Stimulated activated naive B cell treated with anti-CD40 and anti-IgM and Interleukin-4, amounts not matched to agents 10 μg/mL and 1 μg/mL and 100 μg/mL, for 72 hours (primary cell): Measurements from ENCODE around the gene FAM107B.
A peak's percentile ranks its signal among the peaks of the same experiment; 100 is the strongest.

Source experiments
- ATAC-seq, 2 donors: fragments of 150-1000 bp; cut with Tn5 transposase; replicated peaks; 2 replicates each; pipeline ENCODE4 v1.10.0; 2021; ENCODE audit warnings: moderate library complexity in 1 of 2
- DNase-seq: peaks from one replicate; pipeline ENCODE4 v3.0.0; 2021
- H3K27ac Mint-ChIP-seq: one replicate; pipeline ENCODE4 v1.8.0; 2022; ENCODE audit warnings: mild to moderate bottlenecking, mixed read lengths
- H3K27me3 Mint-ChIP-seq, 2 donors: one replicate each; pipeline ENCODE4 v1.8.0; 2022; ENCODE audit warnings: mixed read lengths in 2 of 2
- H3K36me3 Mint-ChIP-seq, 2 donors: one replicate each; pipeline ENCODE4 v1.8.0; 2022; ENCODE audit warnings: mixed read lengths in 2 of 2, mild to moderate bottlenecking in 1 of 2
- H3K4me1 Mint-ChIP-seq, 2 donors: one replicate each; pipeline ENCODE4 v1.8.0; 2022; ENCODE audit warnings: mixed read lengths in 2 of 2, mild to moderate bottlenecking in 1 of 2
- H3K4me3 Mint-ChIP-seq, 2 donors: one replicate each; pipeline ENCODE4 v1.8.0; 2022; ENCODE audit warnings: mild to moderate bottlenecking in 2 of 2, mixed read lengths in 2 of 2, moderate library complexity in 1 of 2
- H3K9me3 Mint-ChIP-seq, 2 donors: one replicate each; pipeline ENCODE4 v1.8.0; 2022; ENCODE audit warnings: mixed read lengths in 2 of 2, mild to moderate bottlenecking in 1 of 2

The FAM107B gene

GRCh38 chr10:14529351-14529750 lies 245.3 kb downstream of the FAM107B start:
- Mint-ChIP-seq H3K4me1 (peaks cover 20 to 33% of the 10 kb centered on the region in 2 donors), H3K27ac (no peak overlapping the region), H3K4me3 (no peak overlapping the region), H3K9me3 (no peaks in the 10 kb centered on the region), H3K36me3 (peaks cover 21 to 46% of the 10 kb centered on the region in 2 donors), H3K27me3 (no peaks in the 10 kb centered on the region)
- no peak for DNase-seq
- no peak for ATAC-seq

DNA sequence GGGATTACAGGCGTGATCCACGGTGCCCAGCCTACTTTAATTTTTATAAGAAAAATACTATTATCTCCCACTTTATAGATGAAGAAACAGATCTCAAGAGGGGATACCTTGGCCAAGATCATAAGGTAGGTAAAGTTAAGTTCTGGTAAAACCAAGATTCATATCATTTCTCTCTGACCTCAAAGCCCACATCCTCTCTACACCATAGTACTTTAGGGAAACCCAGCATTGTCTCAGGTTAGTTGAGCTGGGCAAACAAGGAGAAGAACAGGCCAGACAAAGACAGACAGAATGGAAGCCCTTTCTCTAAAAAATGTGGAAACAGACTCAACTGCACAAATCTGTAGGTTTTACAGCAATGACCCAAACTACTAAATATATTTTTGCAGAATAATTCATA lies 246.2 kb downstream of the FAM107B start:
- Mint-ChIP-seq H3K27me3 (no peaks in the 10 kb centered on the region), H3K9me3 (no peaks in the 10 kb centered on the region), H3K4me1 (peaks cover 14 to 26% of the 10 kb centered on the region in 2 donors), H3K27ac (no peak overlapping the region), H3K36me3 (peaks cover 25 to 40% of the 10 kb centered on the region in 2 donors), H3K4me3 (no peak overlapping the region)
- ATAC-seq (no peak), DNase-seq (no peak)

DNA sequence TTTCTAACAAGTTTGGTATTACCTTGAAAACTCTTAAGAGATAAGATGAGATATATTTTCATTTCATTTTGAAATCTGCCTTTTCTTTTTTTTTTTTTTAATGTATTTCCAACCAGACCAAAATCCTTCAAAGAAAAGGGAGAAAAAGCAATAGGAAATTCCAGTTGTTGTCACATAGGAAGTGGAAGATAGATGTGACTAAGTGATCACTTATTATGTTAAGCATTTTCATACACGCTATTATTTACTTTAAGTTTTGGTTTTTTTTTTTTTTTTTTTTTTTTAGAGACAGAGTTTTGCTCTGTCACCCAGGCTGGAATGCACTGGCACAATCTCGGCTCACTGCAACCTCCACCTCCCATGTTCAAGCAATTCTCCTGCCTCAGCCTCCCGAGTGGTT lies 246.8 kb downstream of the FAM107B start:
- H3K4me3 Mint-ChIP-seq = no peak overlapping the region
- no peak for DNase-seq
- H3K4me1 Mint-ChIP-seq = peaks cover 13 to 21% of the 10 kb centered on the region in 2 donors
- no peak for ATAC-seq
- H3K36me3 Mint-ChIP-seq = peaks cover 23 to 38% of the 10 kb centered on the region in 2 donors
- no peak overlapping the region for H3K27ac Mint-ChIP-seq
- H3K9me3 Mint-ChIP-seq = no peaks in the 10 kb centered on the region
- no peaks in the 10 kb centered on the region for H3K27me3 Mint-ChIP-seq

GRCh38 chr10:14527134-14527844 lies 247.4 kb downstream of the FAM107B start:
- no peak overlapping the region for H3K27ac Mint-ChIP-seq
- DNase-seq = no peak
- ATAC-seq = no peak
- H3K9me3 Mint-ChIP-seq = no peaks in the 10 kb centered on the region
- peaks cover 19 to 36% of the 10 kb centered on the region in 2 donors for H3K36me3 Mint-ChIP-seq
- peaks cover 9 to 15% of the 10 kb centered on the region in 2 donors for H3K4me1 Mint-ChIP-seq
- no peak overlapping the region for H3K4me3 Mint-ChIP-seq
- H3K27me3 Mint-ChIP-seq = no peaks in the 10 kb centered on the region

DNA sequence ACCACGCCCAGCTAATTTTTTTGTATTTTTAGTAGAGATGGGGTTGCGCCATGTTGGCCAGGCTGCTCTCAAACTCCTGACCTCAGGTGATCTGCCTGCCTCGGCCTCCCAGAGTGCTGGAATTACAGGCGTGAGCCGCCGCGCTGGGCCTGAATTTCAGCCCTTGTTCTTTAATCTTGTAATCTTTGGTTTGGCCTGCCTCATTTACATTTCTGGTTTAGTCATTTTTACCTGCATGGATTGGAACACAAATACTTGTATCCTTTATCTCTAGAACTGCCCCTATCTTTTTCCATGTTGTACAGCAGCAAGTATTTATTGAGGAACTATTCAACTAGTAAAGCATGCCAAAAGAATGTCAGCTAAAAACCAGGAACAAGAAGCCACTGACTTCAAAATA lies 248.4 kb downstream of the FAM107B start:
- Mint-ChIP-seq H3K36me3 (peaks cover 22 to 45% of the 10 kb centered on the region in 2 donors), H3K4me3 (no peak overlapping the region), H3K9me3 (no peaks in the 10 kb centered on the region), H3K4me1 (peaks cover 9 to 10% of the 10 kb centered on the region in 2 donors), H3K27ac (no peak overlapping the region), H3K27me3 (no peaks in the 10 kb centered on the region)
- DNase-seq (no peak), ATAC-seq (no peak)

DNA sequence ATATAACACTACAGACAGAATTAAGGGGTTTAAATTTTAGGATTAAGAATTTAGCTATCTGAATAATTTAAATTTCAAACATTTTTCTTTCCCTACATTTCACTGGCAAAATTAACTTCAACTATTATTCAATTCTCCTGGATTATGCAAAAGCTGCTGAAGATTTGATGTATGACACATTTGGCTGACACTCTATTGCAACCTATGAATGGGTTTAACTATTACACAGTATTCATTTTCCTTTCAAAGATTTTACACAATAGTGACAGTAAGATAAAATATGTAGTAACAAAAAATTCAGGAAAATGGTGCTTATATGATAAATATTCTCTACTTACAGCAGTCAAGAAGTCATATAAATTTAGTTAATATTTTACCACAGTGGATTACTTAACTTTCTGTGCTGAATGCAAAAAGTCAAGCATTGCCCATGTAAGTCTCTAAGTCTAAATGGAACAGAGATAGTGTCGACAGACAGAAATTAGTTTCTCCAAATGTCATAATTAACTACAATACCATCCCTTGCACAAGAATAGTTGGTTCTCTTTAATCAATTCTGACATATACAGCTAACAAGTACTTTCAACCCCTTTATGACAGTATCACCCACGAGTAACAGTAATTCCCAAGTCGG lies 249.9 kb downstream of the FAM107B start:
- Mint-ChIP-seq H3K36me3 (peaks cover 22 to 48% of the 10 kb centered on the region in 2 donors), H3K4me3 (no peak overlapping the region), H3K27me3 (no peaks in the 10 kb centered on the region), H3K9me3 (no peaks in the 10 kb centered on the region), H3K4me1 (peaks cover 4 to 8% of the 10 kb centered on the region in 2 donors), H3K27ac (no peak overlapping the region)
- DNase-seq (no peak), ATAC-seq (no peak)

GRCh38 chr10:14523286-14523685 lies 251.4 kb downstream of the FAM107B start:
- no peak overlapping the region for H3K4me3 Mint-ChIP-seq
- peaks cover 20 to 44% of the 10 kb centered on the region in 2 donors for H3K36me3 Mint-ChIP-seq
- peaks cover 4 to 6% of the 10 kb centered on the region in 2 donors for H3K4me1 Mint-ChIP-seq
- no peak for ATAC-seq
- peak overlapping the region; percentile 52 for H3K27ac Mint-ChIP-seq
- H3K27me3 Mint-ChIP-seq = no peaks in the 10 kb centered on the region
- DNase-seq = no peak
- no peaks in the 10 kb centered on the region for H3K9me3 Mint-ChIP-seq

DNA sequence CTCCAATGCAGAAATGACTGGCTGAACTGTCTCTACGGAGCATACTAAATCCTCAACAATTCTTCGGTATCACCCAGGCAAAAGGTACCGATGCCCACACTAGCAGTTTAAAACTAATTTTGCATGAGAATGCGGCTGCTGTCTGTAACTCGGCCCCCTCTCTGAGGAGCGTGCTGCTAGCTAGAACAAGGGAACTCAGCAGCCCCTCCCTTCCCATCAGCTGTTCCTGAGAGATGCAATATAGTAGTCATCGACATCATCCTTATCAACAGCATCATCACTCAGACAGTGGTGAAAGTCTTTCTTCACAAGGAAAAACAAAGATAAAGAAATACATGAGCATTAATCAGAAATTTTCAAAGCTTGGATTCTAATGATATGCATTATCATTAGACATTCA lies 254.9 kb downstream of the FAM107B start:
- DNase-seq = no peak
- ATAC-seq = no peak
- Mint-ChIP-seq H3K27me3 (no peaks in the 10 kb centered on the region), H3K4me3 (no peak overlapping the region), H3K27ac (no peak overlapping the region), H3K4me1 (peaks cover 0 to 2% of the 10 kb centered on the region in 2 donors), H3K9me3 (peaks cover 0 to 1% of the 10 kb centered on the region in 2 donors), H3K36me3 (peaks cover 19 to 55% of the 10 kb centered on the region in 2 donors)

GRCh38 chr10:14518149-14518548 lies 256.5 kb downstream of the FAM107B start:
- no peak for DNase-seq
- Mint-ChIP-seq H3K27me3 (no peaks in the 10 kb centered on the region), H3K27ac (no peak overlapping the region), H3K36me3 (peaks cover 15 to 56% of the 10 kb centered on the region in 2 donors), H3K9me3 (peaks cover 0 to 1% of the 10 kb centered on the region in 2 donors), H3K4me3 (no peak overlapping the region), H3K4me1 (peaks cover 0 to 2% of the 10 kb centered on the region in 2 donors)
- no peak for ATAC-seq

- no peak overlapping the region for H3K4me3 Mint-ChIP-seq
- no peak for DNase-seq
- H3K36me3 Mint-ChIP-seq = peaks cover 44 to 61% of the 10 kb centered on the region in 2 donors
These were observed 261.6 kb downstream of the FAM107B start for GRCh38 chr10:14513123-14513522.

DNA sequence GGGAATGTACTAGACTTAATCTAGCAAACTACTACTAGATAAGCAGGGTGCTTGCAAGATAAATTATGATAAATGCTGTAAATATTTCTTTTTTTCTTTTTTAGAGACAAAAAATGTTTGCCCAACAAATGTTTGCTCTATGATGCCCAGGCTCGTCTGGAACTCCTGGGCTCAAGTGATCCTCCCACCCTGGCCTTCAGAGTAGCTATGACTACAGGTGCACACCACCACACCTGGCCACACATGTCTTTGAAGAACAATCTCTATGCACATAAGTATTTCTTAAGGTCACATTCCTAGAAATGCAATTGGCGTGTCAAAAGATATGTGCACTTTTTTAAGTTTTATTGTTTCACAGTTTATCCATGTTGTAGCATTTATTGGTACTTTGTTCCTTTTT lies 264.4 kb downstream of the FAM107B start:
- H3K36me3 Mint-ChIP-seq = peaks cover 42 to 45% of the 10 kb centered on the region in 2 donors

More at GRCh38 chr10:14513123-14513522, 261.6 kb downstream of the FAM107B start:
- peaks cover 7 to 8% of the 10 kb centered on the region in 2 donors for H3K4me1 Mint-ChIP-seq
- H3K27me3 Mint-ChIP-seq = no peaks in the 10 kb centered on the region
- no peak overlapping the region for H3K27ac Mint-ChIP-seq
- ATAC-seq = no peak
- peaks cover 0 to 5% of the 10 kb centered on the region in 2 donors for H3K9me3 Mint-ChIP-seq

GRCh38 chr10:14508725-14509124 lies 266.0 kb downstream of the FAM107B start:
- Mint-ChIP-seq H3K36me3 (peaks cover 41 to 45% of the 10 kb centered on the region in 2 donors), H3K4me3 (no peak overlapping the region), H3K4me1 (peaks cover 16 to 26% of the 10 kb centered on the region in 2 donors), H3K27ac (no peak overlapping the region), H3K27me3 (no peaks in the 10 kb centered on the region), H3K9me3 (peaks cover 0 to 6% of the 10 kb centered on the region in 2 donors)
- no peak for DNase-seq
- ATAC-seq = no peak

More for the DNA sequence above, 264.4 kb downstream of the FAM107B start:
- Mint-ChIP-seq H3K27me3 (no peaks in the 10 kb centered on the region), H3K4me1 (peaks cover 16 to 26% of the 10 kb centered on the region in 2 donors), H3K4me3 (no peak overlapping the region), H3K27ac (no peak overlapping the region), H3K9me3 (peaks cover 0 to 6% of the 10 kb centered on the region in 2 donors)
- ATAC-seq (no peak), DNase-seq (no peak)

DNA sequence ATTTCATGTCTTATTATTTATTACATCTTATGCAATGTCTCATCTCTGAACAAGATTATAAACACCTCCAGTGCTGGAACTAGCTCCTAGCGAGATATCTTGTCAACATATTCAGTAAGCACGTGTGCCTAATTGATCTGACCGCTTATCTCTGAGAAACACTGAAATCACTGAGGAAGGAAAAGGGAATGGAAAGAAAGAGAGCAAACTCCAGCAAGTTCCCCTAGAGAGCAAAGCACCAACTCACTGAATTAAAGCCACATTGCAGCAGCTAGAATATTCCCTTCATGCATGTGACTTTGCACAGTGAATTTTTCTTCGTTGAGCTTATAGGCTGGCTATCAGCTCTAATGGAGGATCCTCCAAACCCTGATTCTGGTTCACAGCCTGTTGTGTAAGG lies 266.9 kb downstream of the FAM107B start:
- no peaks in the 10 kb centered on the region for H3K27me3 Mint-ChIP-seq
- H3K36me3 Mint-ChIP-seq = peaks cover 38 to 41% of the 10 kb centered on the region in 2 donors
- ATAC-seq (peak in 1 of 2 donors; percentile 12), DNase-seq (no peak)
- H3K4me3 Mint-ChIP-seq = no peak overlapping the region
- H3K27ac Mint-ChIP-seq = no peak overlapping the region
- peaks cover 14 to 26% of the 10 kb centered on the region in 2 donors for H3K4me1 Mint-ChIP-seq
- peaks cover 0 to 6% of the 10 kb centered on the region in 2 donors for H3K9me3 Mint-ChIP-seq

DNA sequence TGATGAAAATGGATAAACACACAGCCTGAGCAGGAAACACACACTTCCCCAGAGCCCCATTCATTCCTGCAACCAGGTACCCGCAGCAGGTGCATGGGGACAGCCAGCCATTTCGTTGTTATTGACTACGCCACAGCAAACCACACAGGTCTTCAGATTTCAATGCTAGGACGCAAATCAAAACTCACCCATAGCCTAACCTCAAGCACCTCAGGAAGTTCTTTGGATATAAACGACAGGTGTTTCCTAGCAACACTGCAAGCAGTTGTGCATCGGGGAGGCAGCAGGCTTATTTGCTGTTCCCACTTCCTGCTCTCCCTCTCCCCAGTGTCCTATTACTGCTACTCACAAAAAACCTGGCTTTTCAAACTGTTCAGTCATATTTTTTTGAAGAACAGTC lies 267.5 kb downstream of the FAM107B start:
- peaks cover 0 to 6% of the 10 kb centered on the region in 2 donors for H3K9me3 Mint-ChIP-seq
- peaks cover 33 to 35% of the 10 kb centered on the region in 2 donors for H3K36me3 Mint-ChIP-seq
- DNase-seq (no peak), ATAC-seq (peak; percentile 59 to 76)
- H3K27ac Mint-ChIP-seq = no peak overlapping the region
- peaks cover 16 to 32% of the 10 kb centered on the region in 2 donors for H3K4me1 Mint-ChIP-seq
- H3K27me3 Mint-ChIP-seq = no peaks in the 10 kb centered on the region
- H3K4me3 Mint-ChIP-seq = no peak overlapping the region

- peaks cover 6 to 7% of the 10 kb centered on the region in 2 donors for H3K36me3 Mint-ChIP-seq
- no peak overlapping the region for H3K27ac Mint-ChIP-seq
- H3K9me3 Mint-ChIP-seq = peaks cover 0 to 2% of the 10 kb centered on the region in 2 donors
- H3K4me3 Mint-ChIP-seq = no peak overlapping the region
- peaks cover 10 to 28% of the 10 kb centered on the region in 2 donors for H3K4me1 Mint-ChIP-seq
- no peak for ATAC-seq
- H3K27me3 Mint-ChIP-seq = peaks cover 0 to 8% of the 10 kb centered on the region in 2 donors
- no peak for DNase-seq
These were observed 272.3 kb downstream of the FAM107B start for GRCh38 chr10:14502431-14502830.
